Thoracic aorta endothelial cell (primary cell): ENCODE measurements around the gene HYAL3. TPM values are rescaled to one million over a fixed set of nuclear protein-coding genes. Genes with fewer than 3 reads are reported as not detected.

Source experiments
- total RNA-seq: library from RNA; depleted of rRNA; stranded (reverse); fragments of >200 nt; gene quantifications from 2 replicates; pipeline ENCODE4 v1.2.3, GENCODE V29; 2012

HYAL3 gene
- 4.9 and 7.0 TPM in 2 replicates for total RNA-seq

GRCh38 chr3:50298836-50299637 lies at the start of gene HYAL3, which contains the start of gene NAA80:
Gene HYAL3, minus strand, starts transcription at chr3:50299405. Its CDS starts 3,803 bp downstream, at chr3:50295602.
Gene NAA80, minus strand, starts transcription at chr3:50299405. Its CDS starts 1,942 bp downstream, at chr3:50297463.

GRCh38 chr3:50345586-50346234 lies 46.5 kb upstream of the HYAL3 start, which contains the start of gene ZMYND10:
Gene ZMYND10, minus strand, starts transcription at chr3:50345732. Its CDS starts 153 bp downstream, at chr3:50345579.

GRCh38 chr3:50340448-50341329 lies 41.5 kb upstream of the HYAL3 start, which contains the start of gene RASSF1:
Gene RASSF1, minus strand, starts transcription at chr3:50340836. Its CDS starts 31 bp downstream, at chr3:50340805.

GRCh38 chr3:50327943-50328691 lies 28.9 kb upstream of the HYAL3 start, which contains the start of gene TUSC2:
Gene TUSC2, minus strand, starts transcription at chr3:50328223. Its CDS starts 124 bp downstream, at chr3:50328099.

GRCh38 chr3:50322386-50323091 lies 23.3 kb upstream of the HYAL3 start, which contains the start of gene HYAL2:
Gene HYAL2, minus strand, starts transcription at chr3:50322745. Its CDS starts 2,256 bp downstream, at chr3:50320489.

GRCh38 chr3:50303013-50303815 lies 4.0 kb upstream of the HYAL3 start, which contains the start of gene HYAL1:
Gene HYAL1, minus strand, starts transcription at chr3:50303574. Its CDS starts 618 bp downstream, at chr3:50302956.

GRCh38 chr3:50292159-50293078 lies 6.8 kb downstream of the HYAL3 start, which contains the start of gene IFRD2:
Gene IFRD2, minus strand, starts transcription at chr3:50292429. Its CDS starts 155 bp downstream, at chr3:50292274.

GRCh38 chr3:50278880-50279224 lies 20.4 kb downstream of the HYAL3 start, which contains the start of gene LSMEM2:
Gene LSMEM2, plus strand, starts transcription at chr3:50279087. Its CDS starts 27 bp downstream, at chr3:50279114.

GRCh38 chr3:50268703-50269451 lies 30.3 kb downstream of the HYAL3 start, which contains the start of gene SEMA3B:
Gene SEMA3B, plus strand, starts transcription at chr3:50269147. Its CDS starts 94 bp downstream, at chr3:50269241.

Other genes starting within 250 kb of the HYAL3 start
- gene RBM5, start 210.5 kb downstream of the HYAL3 start, total RNA-seq: 195 and 202 TPM in 2 replicates
- gene SEMA3F, start 144.1 kb downstream of the HYAL3 start, total RNA-seq: 75.3 and 134 TPM in 2 replicates
- not detected in 2 replicates for gene GNAT1, start 107.8 kb downstream of the HYAL3 start, total RNA-seq
- gene SLC38A3, start 94.1 kb downstream of the HYAL3 start, total RNA-seq: 0.13 and 0.36 TPM in 2 replicates
- 492 and 561 TPM in 2 replicates for gene GNAI2, start 63.2 kb downstream of the HYAL3 start, total RNA-seq
- gene SEMA3B, start 30.3 kb downstream of the HYAL3 start, total RNA-seq: 0.40 and 0.79 TPM in 2 replicates
- not detected in 2 replicates for gene LSMEM2, start 20.3 kb downstream of the HYAL3 start, total RNA-seq
- gene IFRD2, start 7.0 kb downstream of the HYAL3 start, total RNA-seq: 114 and 131 TPM in 2 replicates
- 7.0 and 10.0 TPM in 2 replicates for gene NAA80, start within 50 bp of the HYAL3 start, total RNA-seq
- gene HYAL1, start 4.2 kb upstream of the HYAL3 start, total RNA-seq: 3.7 and 5.0 TPM in 2 replicates
- gene HYAL2, start 23.3 kb upstream of the HYAL3 start, total RNA-seq: 271 and 320 TPM in 2 replicates
- 29.6 and 31.4 TPM in 2 replicates for gene TUSC2, start 28.8 kb upstream of the HYAL3 start, total RNA-seq
- 14.6 and 17.0 TPM in 2 replicates for gene RASSF1, start 41.4 kb upstream of the HYAL3 start, total RNA-seq
- 0.07 and 0.13 TPM in 2 replicates for gene ZMYND10, start 46.3 kb upstream of the HYAL3 start, total RNA-seq
- 15.8 and 16.1 TPM in 2 replicates for gene NPRL2, start 51.4 kb upstream of the HYAL3 start, total RNA-seq
- gene CYB561D2, start 51.5 kb upstream of the HYAL3 start, total RNA-seq: 10.8 and 12.2 TPM in 2 replicates
- gene TMEM115, start 60.1 kb upstream of the HYAL3 start, total RNA-seq: 42.3 and 46.7 TPM in 2 replicates
- gene CACNA2D2, start 204.2 kb upstream of the HYAL3 start, total RNA-seq: under 0.01 TPM in 2 replicates